Right lobe of liver (tissue), 6 donors: ENCODE results near the gene SH3RF1. TPM values are rescaled to one million over a fixed set of nuclear protein-coding genes. Genes with fewer than 3 reads are reported as not detected.

Experiments used
- ATAC-seq, 4 donors: fragments of 200-7000 bp; cut with Tn5 transposase; one replicate each; pipeline ENCODE4 v1.9.1; 2020; ENCODE audit warnings: mild to moderate bottlenecking in 4 of 4, moderate library complexity in 4 of 4
- DNase-seq, 3 donors: peaks; one replicate each; pipeline ENCODE4 v3.0.0-alpha.2; 2020
- H3K27ac ChIP-seq, 3 donors: fragments of 200-600 bp; one replicate each; pipeline ENCODE4 v1.8.0; 2022
- H3K27me3 ChIP-seq, 2 donors: fragments of 200-600 bp; one replicate each; pipeline ENCODE4 v1.8.0; 2022
- H3K36me3 ChIP-seq, 4 donors: fragments of 200-600 bp; sonication (generic) in 1 of 4; one replicate each; pipeline versions ENCODE4 v1.5.1 to v1.8.0; 2017 to 2022; ENCODE audit warnings: control low read depth in 1 of 4
- H3K4me1 ChIP-seq, 4 donors: fragments of 200-600 bp; sonication (generic) in 1 of 4; one replicate each; pipeline versions ENCODE4 v1.5.1 to v1.8.0; 2017 to 2022; ENCODE audit warnings: control low read depth in 1 of 4
- H3K4me3 ChIP-seq, 3 donors: fragments of 200-600 bp; one replicate each; pipeline ENCODE4 v1.8.0; 2022
- H3K9me3 ChIP-seq, 4 donors: fragments of 200-600 bp; sonication (generic) in 1 of 4; one replicate each; pipeline versions ENCODE4 v1.5.1 to v1.8.0; 2017 to 2022; ENCODE audit warnings: control low read depth in 1 of 4
- CTCF ChIP-seq, 4 donors: fragments of 200-600 bp in 3 of 4; fragments of 450-650 bp in 1 of 4; IDR thresholded peaks; one replicate each; pipeline versions ENCODE4 v1.5.1 to v1.8.0; 2016 to 2022; ENCODE audit warnings: antibody characterized with exemption in 4 of 4, mild to moderate bottlenecking in 2 of 4
- POLR2A ChIP-seq: fragments of 450-650 bp; IDR thresholded peaks from one replicate; pipeline ENCODE4 v1.6.1; 2017; ENCODE audit warnings: antibody characterized with exemption, mild to moderate bottlenecking
- WGBS: methylation state at CpG from one replicate; pipeline ENCODE4 v1.1.6; 2018; ENCODE audit warnings: low coverage, low lambda C conversion rate; ENCODE audit not compliant: insufficient coverage; ENCODE audit errors: missing lambda C conversion rate; 5-methylcytosine and 5-hydroxymethylcytosine counted together
- intact Hi-C, 2 donors: fragments of 100-400 bp; cut with DNase I; formaldehyde crosslinking; loops; one replicate each; pipeline versions ENCODE4 v1.11.2 to v1.14.1; 2022
- total RNA-seq, 6 experiments: library from RNA; depleted of rRNA in 2 of 6; stranded (reverse); fragments of >200 nt in 2 of 6; fragmentation: NEBNext Ultra II Directional in 3 of 6; extraction: Animal tissue kit (Norgen Biotek cat#: 25700) in 3 of 6; gene quantifications; one replicate each; pipeline versions ENCODE4 v1.1.0 to v1.2.4, GENCODE V29; 2016 to 2023
- donor health status: DM: no; HTN: yes; CAD: no.
- donor health status: DM: no; HTN: no; CAD: no.
- donor health status: DM: no; HTN: no; CAD: no.
- donor health status: DM: no; HTN: yes; CAD: no.
- donor health status: DM: no; HTN: yes; CAD: no.

The SH3RF1 gene
- total RNA-seq, 6 experiments from 2014 or later, result 5.5 to 11.0 (median 7.3) TPM

GRCh38 chr4:169312690-169313422, 42.1 kb upstream of the SH3RF1 start:
- no peaks in the 10 kb centered on the region for H3K36me3 ChIP-seq
- H3K4me3 ChIP-seq, result no peak overlapping the region
- no peak for TF ChIP-seq POLR2A
- TF ChIP-seq CTCF (IDR thresholded peaks at IDR 0.05), result no peak
- ATAC-seq, result no peak
- H3K27me3 ChIP-seq, result no peaks in the 10 kb centered on the region
- no peak for DNase-seq
- H3K4me1 ChIP-seq, result peaks cover 0 to 37% (median 13%) of the 10 kb centered on the region in 4 donors
- no peaks in the 10 kb centered on the region for H3K9me3 ChIP-seq
- H3K27ac ChIP-seq, result no peak overlapping the region
- intact Hi-C loops, result no loop called here
- WGBS, result 85% methylated on average over 4 of the region's 6 CpGs

DNA sequence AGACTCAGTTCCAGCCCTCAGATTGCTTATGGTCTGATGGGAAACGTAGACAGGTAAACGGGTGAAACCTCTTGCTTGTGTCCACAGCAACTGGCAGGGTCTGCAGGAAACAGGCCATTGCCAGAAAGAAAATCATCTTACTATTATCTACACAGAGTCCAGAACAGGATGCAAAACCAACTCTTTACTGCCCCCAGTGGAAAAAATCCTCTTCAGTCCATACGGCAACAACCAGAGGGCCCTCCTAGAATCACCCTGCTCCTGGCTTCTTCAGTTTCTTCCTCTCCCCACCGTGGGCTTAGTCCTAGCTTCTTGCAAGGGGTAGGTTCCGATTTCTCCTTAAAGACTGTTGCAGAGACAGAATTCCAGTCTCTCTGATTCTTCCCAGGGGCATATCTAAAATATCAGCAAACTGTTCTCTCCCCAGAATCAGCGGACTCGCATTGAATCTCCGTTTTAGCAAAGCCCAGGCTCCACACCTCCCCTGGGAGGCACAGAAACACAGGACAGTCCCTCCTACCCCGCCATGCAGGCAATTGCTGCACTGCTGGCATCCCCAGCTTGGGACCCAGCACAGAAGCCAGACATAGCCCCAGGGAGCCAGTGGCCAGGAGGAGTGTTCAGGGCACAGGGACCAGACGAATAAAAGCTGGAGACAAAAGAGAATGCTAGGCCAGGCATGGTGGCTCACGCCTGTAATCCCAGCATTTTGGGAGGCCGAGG, 41.0 kb upstream of the SH3RF1 start:
- Histone ChIP-seq H3K4me1 (peaks cover 0 to 37% (median 13%) of the 10 kb centered on the region in 4 donors), H3K36me3 (no peaks in the 10 kb centered on the region), H3K4me3 (no peak overlapping the region), H3K9me3 (no peaks in the 10 kb centered on the region), H3K27me3 (no peaks in the 10 kb centered on the region), H3K27ac (no peak overlapping the region)
- TF ChIP-seq POLR2A, result no peak
- peak; percentile 50 to 60 (median 57) for TF ChIP-seq CTCF (IDR thresholded peaks at IDR 0.05)
- ATAC-seq, result peak; percentile 50 to 66 (median 52)
- DNase-seq, result no peak
- WGBS, result 71% methylated on average over 10 of the region's 12 CpGs
- intact Hi-C loops, result no loop called here

GRCh38 chr4:169309326-169309967, 38.7 kb upstream of the SH3RF1 start:
- no peaks in the 10 kb centered on the region for H3K27me3 ChIP-seq

More at GRCh38 chr4:169309326-169309967, 38.7 kb upstream of the SH3RF1 start:
- no peaks in the 10 kb centered on the region for H3K9me3 ChIP-seq
- peak; percentile 86 to 99 (median 93) for ATAC-seq
- H3K4me1 ChIP-seq, result peaks cover 0 to 24% (median 4%) of the 10 kb centered on the region in 4 donors
- DNase-seq, result peak; percentile 52 to 88 (median 71)
- H3K36me3 ChIP-seq, result no peaks in the 10 kb centered on the region
- 45% methylated on average over 8 of the region's 12 CpGs for WGBS
- H3K4me3 ChIP-seq, result no peak overlapping the region
- intact Hi-C loops, result no loop called here
- H3K27ac ChIP-seq, result peak overlapping the region in 1 of 3 donors; percentile 56
- TF ChIP-seq CTCF (IDR thresholded peaks at IDR 0.05), result no peak
- no peak for TF ChIP-seq POLR2A
